GM12878 (cell line): Measurements from ENCODE around the gene KMO. TPM values are rescaled to one million over a fixed set of nuclear protein-coding genes. Genes with fewer than 3 reads are reported as not detected.

Experiments
- ATAC-seq: fragments of 200-7000 bp; cut with Tn5 transposase; 3 replicates; pipeline ENCODE4 v1.9.1; 2020; ENCODE audit warnings: mild to moderate bottlenecking, moderate library complexity
- BruUV-seq: library from RNA; stranded (reverse); fragments of 400-500 nt; replicated peaks from 2 replicates; lab custom pipeline; 2021; lab: Mats Ljungman, UMichigan
- CTCF ChIA-PET: fragments of 300-600 bp; sonication (Branson Sonifier 250); formaldehyde crosslinking; extraction: SDS; loops from one replicate; lab custom pipeline; 2021; ENCODE audit warnings: inconsistent platforms; lab: Yijun Ruan, JAX
- POLR2A ChIA-PET: fragments of 350-600 bp; formaldehyde crosslinking; extraction: SDS; loops from one replicate; lab custom pipeline; 2021; ENCODE audit warnings: inconsistent platforms; lab: Charles Lee
- RAD21 ChIA-PET: fragments of 300-600 bp; sonication (Branson Sonifier 250); formaldehyde crosslinking; loops from one replicate; lab custom pipeline; 2023; ENCODE audit warnings: antibody characterized with exemption; ENCODE audit not compliant: unreplicated experiment; lab: Charles Lee
- SMC1A ChIA-PET: fragments of 300-600 bp; sonication (Branson Sonifier 250); formaldehyde crosslinking; loops from one replicate; lab custom pipeline; 2023; ENCODE audit not compliant: unreplicated experiment, uncharacterized antibody; lab: Charles Lee
- DNase-seq: peaks from one replicate; pipeline ENCODE4 v3.0.0-alpha.2; 2011; ENCODE audit warnings: low read depth, low spot score
- FAIRE-seq: peaks from 3 replicates; lab custom pipeline; 2011; peaks lifted over from hg19 to GRCh38; lab: Jason Lieb, UNC
- H2AFZ ChIP-seq: 2 replicates; pipeline ENCODE4 v1.6.0; 2011; ENCODE audit warnings: low read depth, low read length, control low read depth; ENCODE audit not compliant: control insufficient read depth
- H3K27ac ChIP-seq: 2 replicates; pipeline ENCODE4 v1.5.1; 2011; ENCODE audit warnings: control low read depth; ENCODE audit not compliant: control insufficient read depth, insufficient read depth
- H3K27me3 ChIP-seq, 2 experiments: replicated peaks in 1 of 2; 2 replicates each; pipeline versions ENCODE4 v1.6.0 to v1.6.1; 2011; ENCODE audit warnings: low read length in 1 of 2; ENCODE audit not compliant: control insufficient read depth in 2 of 2, insufficient read depth in 2 of 2
- H3K36me3 ChIP-seq, 2 experiments: 2 replicates each; pipeline ENCODE4 v1.5.1; 2011; ENCODE audit warnings: low read length in 1 of 2; ENCODE audit not compliant: control insufficient read depth in 2 of 2, insufficient read depth in 2 of 2
- H3K4me1 ChIP-seq: 2 replicates; pipeline ENCODE4 v1.6.1; 2011; ENCODE audit warnings: mild to moderate bottlenecking, low read length, moderate library complexity, mixed read lengths; ENCODE audit not compliant: control insufficient read depth, insufficient read depth
- H3K4me2 ChIP-seq: 2 replicates; pipeline ENCODE4 v1.6.0; 2011; ENCODE audit warnings: control low read depth; ENCODE audit not compliant: control insufficient read depth, insufficient read depth
- H3K4me3 ChIP-seq: fragments of 200-600 bp; sonication (generic); 2 replicates; pipeline ENCODE4 v1.5.1; 2016
- H3K79me2 ChIP-seq: 2 replicates; pipeline ENCODE4 v1.6.0; 2011; ENCODE audit warnings: low read length; ENCODE audit not compliant: control insufficient read depth, insufficient read depth
- H3K9ac ChIP-seq: 2 replicates; pipeline ENCODE4 v1.8.0; 2011; ENCODE audit warnings: low read length, control low read depth, mixed read lengths; ENCODE audit not compliant: control insufficient read depth, insufficient read depth
- H3K9me3 ChIP-seq: replicated peaks from 3 replicates; pipeline ENCODE4 v1.5.1; 2011; ENCODE audit warnings: mild to moderate bottlenecking, low read length; ENCODE audit not compliant: control insufficient read depth, insufficient read depth
- H4K20me1 ChIP-seq: 2 replicates; pipeline ENCODE4 v1.6.0; 2011; ENCODE audit not compliant: control insufficient read depth, insufficient read depth
- EGR1 ChIP-seq, 2 experiments: IDR thresholded peaks; 1 replicate in 1 of 2; 2 replicates in 1 of 2; pipeline ENCODE4 v1.6.1; 2011 to 2012; ENCODE audit warnings: low read depth in 2 of 2, low read length in 2 of 2, borderline replicate concordance in 1 of 2, mild to moderate bottlenecking in 1 of 2, moderate library complexity in 1 of 2
- JUNB ChIP-seq: IDR thresholded peaks from 2 replicates; pipeline ENCODE4 v1.6.1; 2016; ENCODE audit warnings: antibody characterized with exemption, mild to moderate bottlenecking
- RUNX3 ChIP-seq: IDR thresholded peaks from 2 replicates; pipeline ENCODE4 v1.6.1; 2012; ENCODE audit warnings: low read length, inconsistent platforms
- STAT3 ChIP-seq: IDR thresholded peaks from 2 replicates; pipeline ENCODE4 v1.6.1; 2011; ENCODE audit warnings: low read depth, low read length, improper control_type of control experiment
- WGBS: methylation state at CpG from one replicate; pipeline ENCODE4 v1.1.6; 2016; ENCODE audit warnings: low lambda C conversion rate; ENCODE audit not compliant: insufficient replicate concordance, insufficient coverage; ENCODE audit errors: missing lambda C conversion rate; 5-methylcytosine and 5-hydroxymethylcytosine counted together
- in situ Hi-C: fragments of 300-500 bp; cut with MboI; formaldehyde crosslinking; loops from 9 replicates; pipeline ENCODE4 v1.14.3; 2018; ENCODE audit warnings: mixed read lengths
- intact Hi-C: fragments of 100-400 bp; cut with micrococcal nuclease; formaldehyde crosslinking; loops from one replicate; pipeline ENCODE4 v1.14.2; 2022; ENCODE audit not compliant: unreplicated experiment
- polyA plus RNA-seq, 11 experiments: library from polyadenylated mRNA; depleted of rRNA in 4 of 11; unstranded in 6 of 11; stranded (reverse) in 5 of 11; fragments of >200 nt; fragmentation: Nextera tagmentation in 4 of 11; fragmentation: Illumina TruSeq in 1 of 11; extraction: Ambion mirVana in 4 of 11; extraction: Trizol in 1 of 11; gene quantifications; 1 replicate in 1 of 11; 2 replicates in 10 of 11; pipeline versions ENCODE4 v1.2.1 to v1.2.3, GENCODE V29; 2011 to 2016; ENCODE audit warnings: inconsistent platforms in 2 of 11, missing spikeins in 2 of 11, low read depth in 1 of 11
- total RNA-seq, 4 experiments: library from RNA; depleted of rRNA in 3 of 4; stranded (reverse); fragments of >200 nt in 3 of 4; fragmentation: Illumina TruSeq in 1 of 4; extraction: Trizol in 1 of 4; gene quantifications; 2 replicates each; pipeline versions ENCODE4 v1.2.1 to v1.2.3, GENCODE V29; 2013 to 2021
- TF ChIP-seq, protein P1 (sequence below): fragments of 450-650 bp; IDR thresholded peaks from 2 replicates; pipeline ENCODE4 v1.6.1; 2017; ENCODE audit warnings: mild to moderate bottlenecking, moderate library complexity
- TF ChIP-seq, protein P2 (sequence below): IDR thresholded peaks from 2 replicates; pipeline ENCODE4 v1.6.1; 2011; ENCODE audit warnings: low read depth, low read length, improper control_type of control experiment, borderline replicate concordance

The KMO gene
- total and polyA plus RNA-seq, 10 of the 15 experiments (the other 5 are each of a cell fraction or from before 2014, with no cell fraction given), result 0.68 to 5.9 (median 1.5) TPM

DNA sequence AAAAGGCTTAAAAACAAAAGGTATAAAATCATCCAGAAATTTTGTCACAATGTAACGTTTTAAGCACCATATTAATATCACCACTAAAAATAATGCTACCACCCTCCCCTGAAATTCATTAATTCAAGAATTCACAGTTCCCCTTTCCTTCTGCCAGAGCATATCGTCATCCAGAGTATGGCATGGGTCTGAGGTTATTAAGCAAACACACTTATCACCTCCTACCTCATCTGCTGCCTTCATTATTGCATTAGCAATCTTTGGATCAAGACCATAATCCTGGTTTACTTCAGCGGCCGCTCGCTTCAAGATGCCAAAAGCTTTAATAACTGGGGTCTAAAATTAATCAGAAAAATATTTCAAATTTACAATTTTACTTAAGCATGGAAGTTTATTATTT lies 18.8 kb upstream of the KMO start (continued):
- no peak for TF ChIP-seq JUNB
- no peak for TF ChIP-seq STAT3
- TF ChIP-seq, all 136 proteins: peak for 2

DNA sequence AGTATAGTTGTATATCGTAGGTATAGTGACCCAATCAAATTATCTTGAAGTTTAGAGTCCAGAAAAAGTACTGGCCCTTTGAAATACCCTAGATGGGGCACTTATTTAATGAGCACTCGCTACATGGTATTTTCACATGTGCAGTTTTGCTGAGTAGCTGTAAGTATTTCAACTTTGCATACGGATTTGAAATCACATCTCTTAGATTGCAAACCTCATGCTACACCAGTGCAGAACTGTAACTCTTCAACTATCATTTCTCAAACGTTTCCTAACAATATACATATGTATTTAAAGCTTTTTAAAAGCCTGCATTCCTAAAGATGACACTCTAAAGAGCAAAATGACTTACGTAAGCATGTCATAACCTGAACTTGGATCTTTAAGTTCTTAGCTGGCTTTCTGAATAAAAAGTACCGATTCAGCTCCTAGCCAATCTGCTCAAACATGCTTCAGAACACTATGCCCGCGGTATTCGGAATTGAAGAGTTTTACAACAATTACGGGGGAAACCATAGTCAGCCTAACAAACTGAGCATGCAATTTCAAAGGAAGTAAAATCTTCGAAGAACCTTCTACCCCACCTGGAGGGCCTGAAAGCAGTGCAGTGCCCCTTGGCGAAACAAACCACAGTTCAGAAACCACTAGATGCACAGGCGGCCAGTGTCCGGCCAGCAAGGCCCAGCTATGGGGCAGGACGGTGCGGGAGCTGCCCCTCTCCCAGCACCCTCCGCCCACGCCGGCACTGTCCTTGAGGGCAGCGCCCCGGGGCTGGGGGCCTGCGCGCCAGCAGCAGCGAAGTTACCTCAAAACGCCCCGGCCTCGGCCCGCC lies 13.5 kb upstream of the KMO start:
- H4K20me1 ChIP-seq, result no peaks in the 10 kb centered on the region
- FAIRE-seq, result no peak

More for the DNA sequence above, 13.5 kb upstream of the KMO start:
- CTCF ChIA-PET, result interaction anchor here (1.3 to 1.4 kb wide), 2 partner anchors 10 to 108 kb away, joined by 6 to 8 read pairs; no protein-coding TSS in a partner anchor
- POLR2A ChIA-PET, result no interaction called here
- BruUV-seq, result TSS peak; percentile 67
- no peaks in the 10 kb centered on the region for H3K36me3 ChIP-seq
- TF ChIP-seq, protein P1, sequence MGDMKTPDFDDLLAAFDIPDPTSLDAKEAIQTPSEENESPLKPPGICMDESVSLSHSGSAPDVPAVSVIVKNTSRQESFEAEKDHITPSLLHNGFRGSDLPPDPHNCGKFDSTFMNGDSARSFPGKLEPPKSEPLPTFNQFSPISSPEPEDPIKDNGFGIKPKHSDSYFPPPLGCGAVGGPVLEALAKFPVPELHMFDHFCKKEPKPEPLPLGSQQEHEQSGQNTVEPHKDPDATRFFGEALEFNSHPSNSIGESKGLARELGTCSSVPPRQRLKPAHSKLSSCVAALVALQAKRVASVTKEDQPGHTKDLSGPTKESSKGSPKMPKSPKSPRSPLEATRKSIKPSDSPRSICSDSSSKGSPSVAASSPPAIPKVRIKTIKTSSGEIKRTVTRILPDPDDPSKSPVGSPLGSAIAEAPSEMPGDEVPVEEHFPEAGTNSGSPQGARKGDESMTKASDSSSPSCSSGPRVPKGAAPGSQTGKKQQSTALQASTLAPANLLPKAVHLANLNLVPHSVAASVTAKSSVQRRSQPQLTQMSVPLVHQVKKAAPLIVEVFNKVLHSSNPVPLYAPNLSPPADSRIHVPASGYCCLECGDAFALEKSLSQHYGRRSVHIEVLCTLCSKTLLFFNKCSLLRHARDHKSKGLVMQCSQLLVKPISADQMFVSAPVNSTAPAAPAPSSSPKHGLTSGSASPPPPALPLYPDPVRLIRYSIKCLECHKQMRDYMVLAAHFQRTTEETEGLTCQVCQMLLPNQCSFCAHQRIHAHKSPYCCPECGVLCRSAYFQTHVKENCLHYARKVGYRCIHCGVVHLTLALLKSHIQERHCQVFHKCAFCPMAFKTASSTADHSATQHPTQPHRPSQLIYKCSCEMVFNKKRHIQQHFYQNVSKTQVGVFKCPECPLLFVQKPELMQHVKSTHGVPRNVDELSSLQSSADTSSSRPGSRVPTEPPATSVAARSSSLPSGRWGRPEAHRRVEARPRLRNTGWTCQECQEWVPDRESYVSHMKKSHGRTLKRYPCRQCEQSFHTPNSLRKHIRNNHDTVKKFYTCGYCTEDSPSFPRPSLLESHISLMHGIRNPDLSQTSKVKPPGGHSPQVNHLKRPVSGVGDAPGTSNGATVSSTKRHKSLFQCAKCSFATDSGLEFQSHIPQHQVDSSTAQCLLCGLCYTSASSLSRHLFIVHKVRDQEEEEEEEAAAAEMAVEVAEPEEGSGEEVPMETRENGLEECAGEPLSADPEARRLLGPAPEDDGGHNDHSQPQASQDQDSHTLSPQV, result no peak
- peak in 1 of 2 experiments; percentile 59; a peak in 1 of 3 replicates for TF ChIP-seq EGR1 (IDR thresholded peaks at IDR 0.05; ENCODE audit: borderline replicate concordance in 1 of 2, low read depth in 2 of 2, low read length in 2 of 2)
- TF ChIP-seq, protein P2, sequence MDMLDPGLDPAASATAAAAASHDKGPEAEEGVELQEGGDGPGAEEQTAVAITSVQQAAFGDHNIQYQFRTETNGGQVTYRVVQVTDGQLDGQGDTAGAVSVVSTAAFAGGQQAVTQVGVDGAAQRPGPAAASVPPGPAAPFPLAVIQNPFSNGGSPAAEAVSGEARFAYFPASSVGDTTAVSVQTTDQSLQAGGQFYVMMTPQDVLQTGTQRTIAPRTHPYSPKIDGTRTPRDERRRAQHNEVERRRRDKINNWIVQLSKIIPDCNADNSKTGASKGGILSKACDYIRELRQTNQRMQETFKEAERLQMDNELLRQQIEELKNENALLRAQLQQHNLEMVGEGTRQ, result no peak
- TF ChIP-seq RUNX3, result peak; percentile 65
- peak overlapping the region; percentile 85 for H2AFZ ChIP-seq
- peak overlapping the region; percentile 88 for H3K27ac ChIP-seq
- peaks cover 3% of the 10 kb centered on the region; the same call in 1 of the 2 replicates for H3K4me1 ChIP-seq
- SMC1A ChIA-PET, result interaction anchor here (0.7 to 2.1 kb wide), 6 partner anchors 8 to 84 kb away, joined by 3 to 7 read pairs (median 4); partner anchors contain the start of gene KMO
- H3K9ac ChIP-seq, result peak overlapping the region; percentile 84
- WGBS, result 2% methylated on average over 16 of the region's 28 CpGs
- H3K4me3 ChIP-seq, result peak overlapping the region; percentile 93
- in situ Hi-C loops, result no loop called here
- H3K4me2 ChIP-seq, result peak overlapping the region; percentile 84
- no peak for DNase-seq
- peak; percentile 59 for ATAC-seq
- H3K79me2 ChIP-seq, result peaks cover 43% of the 10 kb centered on the region
- RAD21 ChIA-PET, result interaction anchor here (0.6 to 1.1 kb wide), 2 partner anchors 93 to 589 kb away, joined by 3 read pairs; no protein-coding TSS in a partner anchor
- intact Hi-C loops, result loop anchor here (1.0 kb wide), 1 partner anchor 11 kb away; no protein-coding TSS in a partner anchor
- H3K27me3 ChIP-seq, result no peaks in the 10 kb centered on the region
- no peaks in the 10 kb centered on the region for H3K9me3 ChIP-seq
